ENCODE results near the gene ATF7IP. TPM values are rescaled to one million over a fixed set of nuclear protein-coding genes. Genes with fewer than 3 reads are reported as not detected.
"Not testable (repeated sequence)": the region's sequence is repeated elsewhere in the genome, so short reads cannot be mapped to it uniquely, and the experiment has no call there.

The ATF7IP gene
- polyA plus RNA-seq, 1 donor, result 32.0 TPM

- H3K36me3 ChIP-seq (ENCODE audit: control insufficient read depth, insufficient read depth, low read length), result no peaks in the 10 kb centered on the region
- H3K4me3 ChIP-seq (ENCODE audit: low read length), result peak overlapping the region; percentile 5
- peak overlapping the region; percentile 69 for H3K27ac ChIP-seq (ENCODE audit: low read length)
- no peaks in the 10 kb centered on the region for H3K27me3 ChIP-seq (ENCODE audit: control insufficient read depth, insufficient read depth, low read length)
- WGBS (ENCODE audit: insufficient coverage, low lambda C conversion rate), result 52% methylated on average over 3 of the region's 3 CpGs
- no peak for DNase-seq
- peaks cover 6% of the 10 kb centered on the region for H3K4me1 ChIP-seq (ENCODE audit: control insufficient read depth, insufficient read depth, low read length)
- H3K9me3 ChIP-seq (ENCODE audit: control insufficient read depth, low read depth, low read length), result peaks cover 2% of the 10 kb centered on the region
Observed at GRCh38 chr12:14395074-14395778, 29.7 kb downstream of the ATF7IP start.

GRCh38 chr12:14396071-14396470 lies 30.6 kb downstream of the ATF7IP start:
- no CpG with 5 or more reads among the region's 1 CpG for WGBS (ENCODE audit: insufficient coverage, low lambda C conversion rate)
- no peak overlapping the region for H3K27ac ChIP-seq (ENCODE audit: low read length)
- no peak for DNase-seq
- H3K27me3 ChIP-seq (ENCODE audit: control insufficient read depth, insufficient read depth, low read length), result no peaks in the 10 kb centered on the region
- no peak overlapping the region for H3K4me3 ChIP-seq (ENCODE audit: low read length)
- peaks cover 6% of the 10 kb centered on the region for H3K4me1 ChIP-seq (ENCODE audit: control insufficient read depth, insufficient read depth, low read length)
- H3K9me3 ChIP-seq (ENCODE audit: control insufficient read depth, low read depth, low read length), result peaks cover 2% of the 10 kb centered on the region
- no peaks in the 10 kb centered on the region for H3K36me3 ChIP-seq (ENCODE audit: control insufficient read depth, insufficient read depth, low read length)

- Histone ChIP-seq H3K9me3 (ENCODE audit: control insufficient read depth, low read depth, low read length) (peaks cover 7% of the 10 kb centered on the region), H3K4me1 (ENCODE audit: control insufficient read depth, insufficient read depth, low read length) (peaks cover 9% of the 10 kb centered on the region), H3K4me3 (ENCODE audit: low read length) (no peak overlapping the region), H3K36me3 (ENCODE audit: control insufficient read depth, insufficient read depth, low read length) (no peaks in the 10 kb centered on the region), H3K27me3 (ENCODE audit: control insufficient read depth, insufficient read depth, low read length) (no peaks in the 10 kb centered on the region), H3K27ac (ENCODE audit: low read length) (no peak overlapping the region)
- WGBS (ENCODE audit: insufficient coverage, low lambda C conversion rate), result 100% methylated on average over 2 of the region's 3 CpGs
- DNase-seq, result no peak
Observed at GRCh38 chr12:14399871-14400270, 34.4 kb downstream of the ATF7IP start.

- 100% methylated on average over 1 of the region's 1 CpG for WGBS (ENCODE audit: insufficient coverage, low lambda C conversion rate)
- Histone ChIP-seq H3K27ac (ENCODE audit: low read length) (no peak overlapping the region), H3K27me3 (ENCODE audit: control insufficient read depth, insufficient read depth, low read length) (no peaks in the 10 kb centered on the region), H3K9me3 (ENCODE audit: control insufficient read depth, low read depth, low read length) (peaks cover 7% of the 10 kb centered on the region), H3K36me3 (ENCODE audit: control insufficient read depth, insufficient read depth, low read length) (no peaks in the 10 kb centered on the region), H3K4me1 (ENCODE audit: control insufficient read depth, insufficient read depth, low read length) (peaks cover 6% of the 10 kb centered on the region), H3K4me3 (ENCODE audit: low read length) (no peak overlapping the region)
- no peak for DNase-seq
Observed at GRCh38 chr12:14400599-14400998, 35.1 kb downstream of the ATF7IP start.

- not testable (repeated sequence) for DNase-seq; H3K36me3 ChIP-seq (ENCODE audit: control insufficient read depth, insufficient read depth, low read length); H3K27me3 ChIP-seq (ENCODE audit: control insufficient read depth, insufficient read depth, low read length); H3K9me3 ChIP-seq (ENCODE audit: control insufficient read depth, low read depth, low read length); H3K4me3 ChIP-seq (ENCODE audit: low read length); H3K27ac ChIP-seq (ENCODE audit: low read length); H3K4me1 ChIP-seq (ENCODE audit: control insufficient read depth, insufficient read depth, low read length)
- no CpG with 5 or more reads among the region's 6 CpGs for WGBS (ENCODE audit: insufficient coverage, low lambda C conversion rate)
Observed at GRCh38 chr12:14401267-14401666, 35.8 kb downstream of the ATF7IP start.

- Histone ChIP-seq H3K36me3 (ENCODE audit: control insufficient read depth, insufficient read depth, low read length) (no peaks in the 10 kb centered on the region), H3K4me1 (ENCODE audit: control insufficient read depth, insufficient read depth, low read length) (peaks cover 6% of the 10 kb centered on the region), H3K4me3 (ENCODE audit: low read length) (no peak overlapping the region), H3K27ac (ENCODE audit: low read length) (no peak overlapping the region), H3K27me3 (ENCODE audit: control insufficient read depth, insufficient read depth, low read length) (no peaks in the 10 kb centered on the region), H3K9me3 (ENCODE audit: control insufficient read depth, low read depth, low read length) (peaks cover 7% of the 10 kb centered on the region)
- DNase-seq, result no peak
- no CpG with 5 or more reads among the region's 4 CpGs for WGBS (ENCODE audit: insufficient coverage, low lambda C conversion rate)
Observed at GRCh38 chr12:14402697-14403096, 37.2 kb downstream of the ATF7IP start.

- Histone ChIP-seq H3K4me1 (ENCODE audit: control insufficient read depth, insufficient read depth, low read length) (peaks cover 6% of the 10 kb centered on the region), H3K9me3 (ENCODE audit: control insufficient read depth, low read depth, low read length) (peaks cover 7% of the 10 kb centered on the region), H3K4me3 (ENCODE audit: low read length) (no peak overlapping the region), H3K27me3 (ENCODE audit: control insufficient read depth, insufficient read depth, low read length) (no peaks in the 10 kb centered on the region), H3K27ac (ENCODE audit: low read length) (peak overlapping the region; percentile 8), H3K36me3 (ENCODE audit: control insufficient read depth, insufficient read depth, low read length) (no peaks in the 10 kb centered on the region)
- DNase-seq, result no peak
- 14% methylated on average over 1 of the region's 1 CpG for WGBS (ENCODE audit: insufficient coverage, low lambda C conversion rate)
Observed at GRCh38 chr12:14403293-14403692, 37.8 kb downstream of the ATF7IP start.

GRCh38 chr12:14403711-14404196 lies 38.3 kb downstream of the ATF7IP start:
- Histone ChIP-seq H3K4me1 (ENCODE audit: control insufficient read depth, insufficient read depth, low read length) (peaks cover 6% of the 10 kb centered on the region), H3K4me3 (ENCODE audit: low read length) (no peak overlapping the region), H3K9me3 (ENCODE audit: control insufficient read depth, low read depth, low read length) (peaks cover 7% of the 10 kb centered on the region), H3K27ac (ENCODE audit: low read length) (peak overlapping the region; percentile 8), H3K36me3 (ENCODE audit: control insufficient read depth, insufficient read depth, low read length) (no peaks in the 10 kb centered on the region), H3K27me3 (ENCODE audit: control insufficient read depth, insufficient read depth, low read length) (no peaks in the 10 kb centered on the region)
- peak; percentile 29 to 69 for DNase-seq
- WGBS (ENCODE audit: insufficient coverage, low lambda C conversion rate), result 0% methylated on average over 1 of the region's 1 CpG

GRCh38 chr12:14405407-14405806 lies 39.9 kb downstream of the ATF7IP start:
- not testable (repeated sequence) for H3K27ac ChIP-seq (ENCODE audit: low read length); H3K4me3 ChIP-seq (ENCODE audit: low read length); H3K36me3 ChIP-seq (ENCODE audit: control insufficient read depth, insufficient read depth, low read length); H3K9me3 ChIP-seq (ENCODE audit: control insufficient read depth, low read depth, low read length); H3K4me1 ChIP-seq (ENCODE audit: control insufficient read depth, insufficient read depth, low read length); H3K27me3 ChIP-seq (ENCODE audit: control insufficient read depth, insufficient read depth, low read length); DNase-seq
- no CpG with 5 or more reads among the region's 2 CpGs for WGBS (ENCODE audit: insufficient coverage, low lambda C conversion rate)

- 80% methylated on average over 1 of the region's 1 CpG for WGBS (ENCODE audit: insufficient coverage, low lambda C conversion rate)
- DNase-seq, result no peak
- no peaks in the 10 kb centered on the region for H3K27me3 ChIP-seq (ENCODE audit: control insufficient read depth, insufficient read depth, low read length)
- no peaks in the 10 kb centered on the region for H3K36me3 ChIP-seq (ENCODE audit: control insufficient read depth, insufficient read depth, low read length)
- no peaks in the 10 kb centered on the region for H3K9me3 ChIP-seq (ENCODE audit: control insufficient read depth, low read depth, low read length)
- no peak overlapping the region for H3K4me3 ChIP-seq (ENCODE audit: low read length)
- H3K4me1 ChIP-seq (ENCODE audit: control insufficient read depth, insufficient read depth, low read length), result peaks cover 6% of the 10 kb centered on the region
- no peak overlapping the region for H3K27ac ChIP-seq (ENCODE audit: low read length)
Observed at GRCh38 chr12:14408208-14408607, 42.7 kb downstream of the ATF7IP start.

- no peak for DNase-seq
- Histone ChIP-seq H3K27me3 (ENCODE audit: control insufficient read depth, insufficient read depth, low read length) (no peaks in the 10 kb centered on the region), H3K27ac (ENCODE audit: low read length) (no peak overlapping the region), H3K4me3 (ENCODE audit: low read length) (no peak overlapping the region), H3K9me3 (ENCODE audit: control insufficient read depth, low read depth, low read length) (no peaks in the 10 kb centered on the region), H3K4me1 (ENCODE audit: control insufficient read depth, insufficient read depth, low read length) (no peaks in the 10 kb centered on the region), H3K36me3 (ENCODE audit: control insufficient read depth, insufficient read depth, low read length) (no peaks in the 10 kb centered on the region)
- WGBS (ENCODE audit: insufficient coverage, low lambda C conversion rate), result 100% methylated on average over 3 of the region's 5 CpGs
Observed at GRCh38 chr12:14410177-14410576, 44.7 kb downstream of the ATF7IP start.
